ENCODE measurements around the gene LBR. TPM values are rescaled to one million over a fixed set of nuclear protein-coding genes. Genes with fewer than 3 reads are reported as not detected.

LBR gene
- total RNA-seq, result 80.2 TPM
- 13.1 TPM for polyA plus RNA-seq (ENCODE audit: insufficient read depth, low read depth, low replicate concordance)
- long read RNA-seq, donor 1, transcript LBR-201 (14 exons, 3,745 nt), result major isoform, 10 of 12 reads
- long read RNA-seq, donor 1, partial matches to known transcripts, result 0 of 12 reads
- long read RNA-seq, donor 1, other reads (novel, unspliced or antisense), result 0 of 12 reads
- long read RNA-seq, donor 2, transcript LBR-201 (14 exons, 3,745 nt), result major isoform, 11 of 12 reads
- long read RNA-seq, donor 2, partial matches to known transcripts, result 0 of 12 reads
- long read RNA-seq, donor 2, other reads (novel, unspliced or antisense), result 0 of 12 reads
- long read RNA-seq, donor 3, transcript LBR-201 (14 exons, 3,745 nt), result major isoform, 10 of 16 reads
- long read RNA-seq, donor 3, partial matches to known transcripts, result 5 of 16 reads
- long read RNA-seq, donor 3, other reads (novel, unspliced or antisense), result 0 of 16 reads
- long read RNA-seq, donor 4, transcript LBR-201 (14 exons, 3,745 nt), result major isoform, 13 of 28 reads
- long read RNA-seq, donor 4, partial matches to known transcripts, result 13 of 28 reads
- long read RNA-seq, donor 4, other reads (novel, unspliced or antisense), result 0 of 28 reads
- long read RNA-seq, donor 5, partial matches to known transcripts, result 0 of 2 reads
- long read RNA-seq, donor 5, other reads (novel, unspliced or antisense), result 0 of 2 reads
- long read RNA-seq, donor 6, transcript LBR-206 (2 exons, 536 nt), result minor isoform, 5 of 27 reads
- long read RNA-seq, donor 6, transcript LBR-201 (14 exons, 3,745 nt), result major isoform, 17 of 27 reads
- long read RNA-seq, donor 6, partial matches to known transcripts, result 5 of 27 reads
- long read RNA-seq, donor 6, other reads (novel, unspliced or antisense), result 0 of 27 reads
- long read RNA-seq, donor 7, transcript LBR-201 (14 exons, 3,745 nt), result major isoform, 53 of 92 reads
- long read RNA-seq, donor 7, partial matches to known transcripts, result 15 of 92 reads
- long read RNA-seq, donor 7, other reads (novel, unspliced or antisense), result 24 of 92 reads
- long read RNA-seq, donor 8, transcript LBR-201 (14 exons, 3,745 nt), result major isoform, 16 of 16 reads
- long read RNA-seq, donor 8, partial matches to known transcripts, result 0 of 16 reads
- long read RNA-seq, donor 8, other reads (novel, unspliced or antisense), result 0 of 16 reads
- long read RNA-seq, donor 9, transcript LBR-201 (14 exons, 3,745 nt), result major isoform, 6 of 7 reads
- long read RNA-seq, donor 9, partial matches to known transcripts, result 0 of 7 reads
- long read RNA-seq, donor 9, other reads (novel, unspliced or antisense), result 0 of 7 reads
- long read RNA-seq, donor 10, transcript LBR-201 (14 exons, 3,745 nt), result major isoform, 5 of 13 reads
- long read RNA-seq, donor 10, partial matches to known transcripts, result 5 of 13 reads
- long read RNA-seq, donor 10, other reads (novel, unspliced or antisense), result 0 of 13 reads

DNA sequence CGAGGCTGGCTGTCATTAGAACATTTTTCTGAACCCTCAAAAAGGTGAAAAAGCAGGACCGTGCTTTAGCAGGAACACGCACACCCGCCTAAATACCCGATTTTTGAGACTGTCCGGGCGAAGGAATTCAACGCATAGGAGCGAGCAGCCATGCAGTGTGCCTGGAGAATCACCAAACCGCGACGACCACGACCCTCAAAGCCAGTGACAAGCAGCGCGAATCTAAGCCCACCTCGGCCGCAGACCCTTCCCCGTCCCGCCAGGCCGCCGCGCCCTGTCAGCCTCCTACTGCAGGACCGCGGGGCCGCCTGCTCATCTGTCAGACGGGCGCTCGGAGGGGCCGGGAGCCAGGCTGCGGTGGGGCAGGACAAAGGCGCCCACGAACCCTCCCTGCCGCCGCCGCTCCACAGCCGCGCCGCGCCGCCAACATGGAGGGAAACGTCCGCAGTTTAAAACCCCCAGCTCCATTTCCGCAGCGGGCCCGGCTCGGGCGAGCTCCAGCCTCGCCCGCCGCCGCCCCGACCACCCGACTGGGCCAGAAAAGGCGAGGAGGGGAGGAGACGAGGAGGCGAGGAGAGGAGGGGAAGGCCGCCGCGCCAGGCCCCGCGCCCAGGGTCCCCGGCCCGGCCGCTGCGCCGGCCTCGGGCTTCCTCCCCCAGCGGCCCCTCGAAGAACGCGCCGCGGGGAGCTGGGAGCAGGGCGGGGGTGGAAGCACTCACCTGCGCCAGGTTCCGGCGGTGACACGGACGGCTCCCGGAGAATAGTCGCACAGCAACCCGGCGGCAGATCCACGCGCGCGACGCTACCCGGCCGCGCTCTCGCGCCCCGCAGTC, at the start of gene LBR:
Gene LBR (minus strand): TSS at position 804 of the 833 bp plus-strand sequence. CDS start 3,963 bp downstream, outside the sequence.
- Histone ChIP-seq H3K27ac (ENCODE audit: low read depth in 2 of 2, low read length in 2 of 2) (peak within 1 kb of the TSS; percentile 93 to 95), H3K4me3 (ENCODE audit: low read length in 3 of 3) (peak within 1 kb of the TSS; percentile 57 to 83 (median 78)), H3K9me3 (ENCODE audit: control insufficient read depth in 2 of 3, insufficient read depth in 1 of 3, low read length in 3 of 3) (no peaks in the 10 kb centered on the region), H3K4me1 (ENCODE audit: control insufficient read depth in 2 of 3, insufficient read depth in 2 of 3, low read depth in 1 of 3, low read length in 3 of 3) (peaks cover 5 to 22% (median 15%) of the 10 kb centered on the region in 3 donors), H3K27me3 (ENCODE audit: control insufficient read depth, insufficient read depth, low read length) (no peaks in the 10 kb centered on the region), H3K36me3 (ENCODE audit: control insufficient read depth in 2 of 3, insufficient read depth in 3 of 3, low read length in 3 of 3) (no peaks in the 10 kb centered on the region), H3K9ac (ENCODE audit: low read length in 3 of 3) (peak within 1 kb of the TSS; percentile 39 to 97 (median 82))
- peak in 4 of 5 donors; percentile 61 to 89 (median 72) for DNase-seq
- no peak for FAIRE-seq
- TF ChIP-seq, protein P1, sequence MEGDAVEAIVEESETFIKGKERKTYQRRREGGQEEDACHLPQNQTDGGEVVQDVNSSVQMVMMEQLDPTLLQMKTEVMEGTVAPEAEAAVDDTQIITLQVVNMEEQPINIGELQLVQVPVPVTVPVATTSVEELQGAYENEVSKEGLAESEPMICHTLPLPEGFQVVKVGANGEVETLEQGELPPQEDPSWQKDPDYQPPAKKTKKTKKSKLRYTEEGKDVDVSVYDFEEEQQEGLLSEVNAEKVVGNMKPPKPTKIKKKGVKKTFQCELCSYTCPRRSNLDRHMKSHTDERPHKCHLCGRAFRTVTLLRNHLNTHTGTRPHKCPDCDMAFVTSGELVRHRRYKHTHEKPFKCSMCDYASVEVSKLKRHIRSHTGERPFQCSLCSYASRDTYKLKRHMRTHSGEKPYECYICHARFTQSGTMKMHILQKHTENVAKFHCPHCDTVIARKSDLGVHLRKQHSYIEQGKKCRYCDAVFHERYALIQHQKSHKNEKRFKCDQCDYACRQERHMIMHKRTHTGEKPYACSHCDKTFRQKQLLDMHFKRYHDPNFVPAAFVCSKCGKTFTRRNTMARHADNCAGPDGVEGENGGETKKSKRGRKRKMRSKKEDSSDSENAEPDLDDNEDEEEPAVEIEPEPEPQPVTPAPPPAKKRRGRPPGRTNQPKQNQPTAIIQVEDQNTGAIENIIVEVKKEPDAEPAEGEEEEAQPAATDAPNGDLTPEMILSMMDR (IDR thresholded peaks at IDR 0.05; ENCODE audit: borderline replicate concordance, extremely low read depth, insufficient read depth), result no peak
- intact Hi-C loops (cut with DNase I), result no loop called here

DNA sequence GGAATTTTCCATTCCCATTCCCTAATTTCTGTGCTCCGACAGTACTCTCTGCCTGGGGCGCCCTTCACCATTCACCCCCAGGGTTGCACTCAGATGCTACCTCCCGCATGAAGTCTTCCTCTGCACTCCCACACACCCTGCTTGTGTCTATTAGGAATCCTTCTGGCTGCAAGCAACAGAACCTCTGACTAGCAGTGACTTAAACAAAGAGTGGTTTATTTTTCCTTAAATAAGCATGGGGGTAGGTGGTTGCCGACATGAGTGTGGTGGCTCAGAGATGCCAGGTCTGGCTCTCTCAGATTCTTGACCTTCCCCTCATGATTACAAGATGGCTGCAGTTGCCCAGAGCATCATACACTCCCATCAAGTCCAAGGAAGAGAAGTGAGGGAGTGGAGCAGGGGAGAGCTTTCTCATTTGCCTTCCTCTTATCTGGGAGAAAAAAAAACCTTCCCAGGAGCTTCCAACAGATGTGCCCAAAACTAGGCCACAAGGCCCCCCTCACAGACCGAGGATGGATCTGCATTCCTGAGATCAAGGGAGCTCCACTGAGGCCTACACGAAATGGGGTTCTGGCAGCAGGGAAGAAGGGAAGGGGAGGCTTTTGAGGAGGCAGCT, 49.6 kb upstream of the LBR start:
- no peak overlapping the region for H3K9ac ChIP-seq (ENCODE audit: low read length in 3 of 3)
- H3K4me1 ChIP-seq (ENCODE audit: control insufficient read depth in 2 of 3, insufficient read depth in 2 of 3, low read depth in 1 of 3, low read length in 3 of 3), result peaks cover 0 to 5% (median 5%) of the 10 kb centered on the region in 3 donors
- no peak overlapping the region for H3K4me3 ChIP-seq (ENCODE audit: low read length in 3 of 3)
- H3K27ac ChIP-seq (ENCODE audit: low read depth in 2 of 2, low read length in 2 of 2), result no peak overlapping the region
- TF ChIP-seq, protein P1 (IDR thresholded peaks at IDR 0.05; ENCODE audit: borderline replicate concordance, extremely low read depth, insufficient read depth), result no peak
- intact Hi-C loops (cut with DNase I), result loop anchor here (10.0 kb wide), 1 partner anchor 497 kb away; no protein-coding TSS in a partner anchor
- no peaks in the 10 kb centered on the region for H3K27me3 ChIP-seq (ENCODE audit: control insufficient read depth, insufficient read depth, low read length)
- no peaks in the 10 kb centered on the region for H3K9me3 ChIP-seq (ENCODE audit: control insufficient read depth in 2 of 3, insufficient read depth in 1 of 3, low read length in 3 of 3)
- no peak for FAIRE-seq
- no peaks in the 10 kb centered on the region for H3K36me3 ChIP-seq (ENCODE audit: control insufficient read depth in 2 of 3, insufficient read depth in 3 of 3, low read length in 3 of 3)
- peak in 1 of 5 donors; percentile 6 for DNase-seq
